ENCODE data around the gene CDK5.

Gene CDK5

GRCh38 chr7:151075978-151076426, 18.3 kb upstream of the CDK5 start:
- no peak for DNase-seq (ENCODE audit: low read depth in 1 of 2, low spot score in 1 of 2)
- in situ Hi-C loops (cut with HindIII; ENCODE audit: low pct_unique_long_range_greater_than_20kb, low sequenced_read_pairs) = no loop called here
- no peak for TF ChIP-seq JUND (IDR thresholded peaks at IDR 0.05; ENCODE audit: low read depth)

- in situ Hi-C loops (cut with HindIII; ENCODE audit: low pct_unique_long_range_greater_than_20kb, low sequenced_read_pairs) = no loop called here
- no peak for DNase-seq (ENCODE audit: low read depth in 1 of 2, low spot score in 1 of 2)
- no peak for TF ChIP-seq JUND (IDR thresholded peaks at IDR 0.05; ENCODE audit: low read depth)
These were observed 17.9 kb upstream of the CDK5 start for GRCh38 chr7:151075662-151075971.

- in situ Hi-C loops (cut with HindIII; ENCODE audit: low pct_unique_long_range_greater_than_20kb, low sequenced_read_pairs) = no loop called here
- no peak for TF ChIP-seq JUND (IDR thresholded peaks at IDR 0.05; ENCODE audit: low read depth)
- no peak for DNase-seq (ENCODE audit: low read depth in 1 of 2, low spot score in 1 of 2)
These were observed 17.3 kb upstream of the CDK5 start for GRCh38 chr7:151074817-151075661.

- no peak for DNase-seq (ENCODE audit: low read depth in 1 of 2, low spot score in 1 of 2)
- TF ChIP-seq JUND (IDR thresholded peaks at IDR 0.05; ENCODE audit: low read depth) = no peak
- in situ Hi-C loops (cut with HindIII; ENCODE audit: low pct_unique_long_range_greater_than_20kb, low sequenced_read_pairs) = no loop called here
These were observed 16.3 kb upstream of the CDK5 start for GRCh38 chr7:151073990-151074389.

- in situ Hi-C loops (cut with HindIII; ENCODE audit: low pct_unique_long_range_greater_than_20kb, low sequenced_read_pairs) = no loop called here
- TF ChIP-seq JUND (IDR thresholded peaks at IDR 0.05; ENCODE audit: low read depth) = no peak
- no peak for DNase-seq (ENCODE audit: low read depth in 1 of 2, low spot score in 1 of 2)
These were observed 13.6 kb upstream of the CDK5 start for GRCh38 chr7:151071032-151071866.

- no peak for DNase-seq (ENCODE audit: low read depth in 1 of 2, low spot score in 1 of 2)
- no peak for TF ChIP-seq JUND (IDR thresholded peaks at IDR 0.05; ENCODE audit: low read depth)
- in situ Hi-C loops (cut with HindIII; ENCODE audit: low pct_unique_long_range_greater_than_20kb, low sequenced_read_pairs) = no loop called here
These were observed 12.9 kb upstream of the CDK5 start for GRCh38 chr7:151070574-151070960.

GRCh38 chr7:151069841-151070573, 12.3 kb upstream of the CDK5 start:
- in situ Hi-C loops (cut with HindIII; ENCODE audit: low pct_unique_long_range_greater_than_20kb, low sequenced_read_pairs) = no loop called here

GRCh38 chr7:151068069-151068773, 10.5 kb upstream of the CDK5 start:
- no peak for DNase-seq (ENCODE audit: low read depth in 1 of 2, low spot score in 1 of 2)
- in situ Hi-C loops (cut with HindIII; ENCODE audit: low pct_unique_long_range_greater_than_20kb, low sequenced_read_pairs) = no loop called here
- no peak for TF ChIP-seq JUND (IDR thresholded peaks at IDR 0.05; ENCODE audit: low read depth)

More at GRCh38 chr7:151069841-151070573, 12.3 kb upstream of the CDK5 start:
- DNase-seq (ENCODE audit: low read depth in 1 of 2, low spot score in 1 of 2) = no peak
- no peak for TF ChIP-seq JUND (IDR thresholded peaks at IDR 0.05; ENCODE audit: low read depth)

GRCh38 chr7:151066273-151066974, 8.7 kb upstream of the CDK5 start:
- TF ChIP-seq JUND (IDR thresholded peaks at IDR 0.05; ENCODE audit: low read depth) = no peak
- in situ Hi-C loops (cut with HindIII; ENCODE audit: low pct_unique_long_range_greater_than_20kb, low sequenced_read_pairs) = no loop called here

GRCh38 chr7:151065516-151065915, 7.8 kb upstream of the CDK5 start:
- no peak for TF ChIP-seq JUND (IDR thresholded peaks at IDR 0.05; ENCODE audit: low read depth)
- in situ Hi-C loops (cut with HindIII; ENCODE audit: low pct_unique_long_range_greater_than_20kb, low sequenced_read_pairs) = no loop called here
- DNase-seq (ENCODE audit: low read depth in 1 of 2, low spot score in 1 of 2) = no peak

More at GRCh38 chr7:151066273-151066974, 8.7 kb upstream of the CDK5 start:
- DNase-seq (ENCODE audit: low read depth in 1 of 2, low spot score in 1 of 2) = no peak

- in situ Hi-C loops (cut with HindIII; ENCODE audit: low pct_unique_long_range_greater_than_20kb, low sequenced_read_pairs) = no loop called here
- DNase-seq (ENCODE audit: low read depth in 1 of 2, low spot score in 1 of 2) = no peak
These were observed 7.3 kb upstream of the CDK5 start for GRCh38 chr7:151064993-151065392.

More at GRCh38 chr7:151064993-151065392, 7.3 kb upstream of the CDK5 start:
- TF ChIP-seq JUND (IDR thresholded peaks at IDR 0.05; ENCODE audit: low read depth) = no peak
